ENCODE data around the gene DGKI.

- TF ChIP-seq, protein P1, sequence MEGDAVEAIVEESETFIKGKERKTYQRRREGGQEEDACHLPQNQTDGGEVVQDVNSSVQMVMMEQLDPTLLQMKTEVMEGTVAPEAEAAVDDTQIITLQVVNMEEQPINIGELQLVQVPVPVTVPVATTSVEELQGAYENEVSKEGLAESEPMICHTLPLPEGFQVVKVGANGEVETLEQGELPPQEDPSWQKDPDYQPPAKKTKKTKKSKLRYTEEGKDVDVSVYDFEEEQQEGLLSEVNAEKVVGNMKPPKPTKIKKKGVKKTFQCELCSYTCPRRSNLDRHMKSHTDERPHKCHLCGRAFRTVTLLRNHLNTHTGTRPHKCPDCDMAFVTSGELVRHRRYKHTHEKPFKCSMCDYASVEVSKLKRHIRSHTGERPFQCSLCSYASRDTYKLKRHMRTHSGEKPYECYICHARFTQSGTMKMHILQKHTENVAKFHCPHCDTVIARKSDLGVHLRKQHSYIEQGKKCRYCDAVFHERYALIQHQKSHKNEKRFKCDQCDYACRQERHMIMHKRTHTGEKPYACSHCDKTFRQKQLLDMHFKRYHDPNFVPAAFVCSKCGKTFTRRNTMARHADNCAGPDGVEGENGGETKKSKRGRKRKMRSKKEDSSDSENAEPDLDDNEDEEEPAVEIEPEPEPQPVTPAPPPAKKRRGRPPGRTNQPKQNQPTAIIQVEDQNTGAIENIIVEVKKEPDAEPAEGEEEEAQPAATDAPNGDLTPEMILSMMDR (IDR thresholded peaks at IDR 0.05) = no peak
- TF ChIP-seq EP300 (IDR thresholded peaks at IDR 0.05) = no peak
- no peak for TF ChIP-seq POLR2AphosphoS5 (IDR thresholded peaks at IDR 0.05)
- no peak for TF ChIP-seq POLR2A (IDR thresholded peaks at IDR 0.05)
Measured at GRCh38 chr7:137407078-137407477, 439.7 kb downstream of the DGKI start.

Data from stomach (tissue), 4 donors.